ENCODE data around the gene MYBPH.

- TF ChIP-seq, protein P1, sequence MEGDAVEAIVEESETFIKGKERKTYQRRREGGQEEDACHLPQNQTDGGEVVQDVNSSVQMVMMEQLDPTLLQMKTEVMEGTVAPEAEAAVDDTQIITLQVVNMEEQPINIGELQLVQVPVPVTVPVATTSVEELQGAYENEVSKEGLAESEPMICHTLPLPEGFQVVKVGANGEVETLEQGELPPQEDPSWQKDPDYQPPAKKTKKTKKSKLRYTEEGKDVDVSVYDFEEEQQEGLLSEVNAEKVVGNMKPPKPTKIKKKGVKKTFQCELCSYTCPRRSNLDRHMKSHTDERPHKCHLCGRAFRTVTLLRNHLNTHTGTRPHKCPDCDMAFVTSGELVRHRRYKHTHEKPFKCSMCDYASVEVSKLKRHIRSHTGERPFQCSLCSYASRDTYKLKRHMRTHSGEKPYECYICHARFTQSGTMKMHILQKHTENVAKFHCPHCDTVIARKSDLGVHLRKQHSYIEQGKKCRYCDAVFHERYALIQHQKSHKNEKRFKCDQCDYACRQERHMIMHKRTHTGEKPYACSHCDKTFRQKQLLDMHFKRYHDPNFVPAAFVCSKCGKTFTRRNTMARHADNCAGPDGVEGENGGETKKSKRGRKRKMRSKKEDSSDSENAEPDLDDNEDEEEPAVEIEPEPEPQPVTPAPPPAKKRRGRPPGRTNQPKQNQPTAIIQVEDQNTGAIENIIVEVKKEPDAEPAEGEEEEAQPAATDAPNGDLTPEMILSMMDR (IDR thresholded peaks at IDR 0.05 in 8 of 11, conservative IDR thresholded peaks at IDR 0.05 in 3 of 11): no peak
- TF ChIP-seq POLR2A (IDR thresholded peaks at IDR 0.05) (no peak), POLR2AphosphoS5 (IDR thresholded peaks at IDR 0.05) (no peak)
Measured at GRCh38 chr1:203163891-203164635, 11.6 kb downstream of the MYBPH start.
